GM19455 (cell line): Measurements from ENCODE around the gene MSI1.

Experiments
- ATAC-seq: cut with Tn5 transposase; IDR thresholded peaks from one replicate; pipeline ENCODE4 v1.9.1; 2021; ENCODE audit not compliant: unreplicated experiment

MSI1 gene

DNA sequence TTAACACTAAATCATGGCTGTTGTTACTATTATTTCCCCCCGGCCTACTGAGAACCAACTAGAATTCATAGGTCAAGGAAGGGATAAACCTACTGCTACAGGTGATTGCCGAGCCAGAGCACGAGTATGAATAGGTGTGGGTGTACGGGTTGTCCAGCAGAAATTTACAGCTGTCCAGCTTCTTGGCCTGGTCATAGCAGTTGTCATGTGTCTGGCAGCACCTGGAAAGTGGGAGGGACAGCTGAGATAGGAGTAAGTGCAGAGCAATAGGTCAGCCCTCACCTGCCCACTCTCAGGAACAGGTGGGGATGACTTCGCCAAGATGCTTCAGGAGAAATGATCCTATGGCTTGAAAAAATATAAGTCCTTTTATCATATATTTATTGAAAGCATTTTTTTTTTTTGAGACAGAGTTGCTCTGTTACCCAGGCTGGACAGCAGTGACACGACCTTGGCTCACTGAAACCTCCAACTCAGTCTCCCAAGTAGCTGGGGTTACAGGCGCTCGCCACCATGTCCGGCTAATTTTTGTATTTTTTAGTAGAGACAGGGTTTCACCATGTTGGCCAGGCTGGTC lies 44.0 kb downstream of the MSI1 start:
- ATAC-seq: no peak

DNA sequence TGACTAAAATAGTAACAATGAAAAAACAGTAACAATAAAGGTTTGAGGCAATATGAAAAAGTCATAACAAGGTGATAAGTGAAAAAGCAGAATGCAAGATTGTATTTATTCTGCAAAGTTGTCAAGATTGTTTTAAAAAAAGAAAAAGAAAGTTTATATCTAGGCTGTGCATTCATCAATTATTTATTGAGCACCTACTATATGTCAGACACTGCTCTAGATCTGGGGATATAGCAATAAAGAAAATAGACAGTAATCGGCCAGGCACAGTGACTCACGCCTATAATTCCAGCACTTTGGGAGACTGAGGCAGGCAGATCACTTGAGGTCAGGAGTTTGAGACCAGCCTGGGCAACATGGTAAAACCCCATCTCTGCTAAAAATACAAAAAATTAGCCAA lies 45.2 kb downstream of the MSI1 start:
- no peak for ATAC-seq

GRCh38 chr12:120321382-120322202 lies 47.4 kb downstream of the MSI1 start:
- ATAC-seq: no peak

- ATAC-seq: peak; percentile 97
These were observed 51.5 kb downstream of the MSI1 start for GRCh38 chr12:120317224-120318105.

DNA sequence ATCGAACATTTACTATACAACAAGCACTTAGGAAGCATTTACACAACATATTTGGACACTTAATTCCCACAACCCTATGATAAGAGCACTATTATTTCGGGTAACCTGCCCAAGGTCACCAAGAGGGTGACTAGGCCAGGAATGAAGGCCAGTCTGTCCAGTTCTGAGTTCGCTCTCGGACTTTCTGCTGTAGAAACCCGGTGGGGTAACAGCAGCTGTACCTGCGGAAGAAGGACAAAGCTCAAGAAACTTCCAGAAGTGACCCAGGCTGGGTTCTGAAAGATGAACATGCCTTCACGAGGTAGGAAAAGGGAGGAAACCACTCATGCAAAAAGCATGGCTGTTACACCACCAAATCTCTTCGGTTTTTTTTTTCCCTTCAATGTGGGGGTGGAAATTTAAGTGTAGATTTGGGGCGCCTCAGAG lies 52.2 kb downstream of the MSI1 start:
- ATAC-seq: no peak

DNA sequence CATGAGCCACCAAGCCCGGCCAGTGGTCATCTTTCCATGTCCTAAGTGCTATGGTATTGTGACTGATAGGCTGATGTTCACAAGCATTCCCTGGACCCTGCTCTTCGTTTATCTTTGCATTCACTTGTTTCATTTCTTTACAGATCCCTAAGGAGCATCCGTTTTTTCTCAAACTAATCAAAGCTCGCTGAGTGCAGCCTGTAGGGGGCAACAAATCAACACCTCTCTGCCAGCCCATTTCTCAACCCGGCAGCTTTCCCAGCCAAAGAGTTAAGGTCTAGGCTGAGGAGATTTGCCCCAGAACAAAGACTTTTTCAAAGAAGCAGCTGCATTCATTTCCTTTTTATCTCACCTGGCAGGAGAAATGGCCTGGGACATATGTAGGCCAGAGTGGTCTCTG lies 54.7 kb downstream of the MSI1 start:
- ATAC-seq: no peak

GRCh38 chr12:120301962-120302815 lies 66.8 kb downstream of the MSI1 start, which contains the start of gene SIRT4:
SIRT4 (plus strand) TSS chr12:120302321; CDS start chr12:120303562, 1,241 bp downstream.
- ATAC-seq: peak; percentile 92

GRCh38 chr12:120292661-120293531 lies 76.1 kb downstream of the MSI1 start, which contains the start of gene RNU4-1:
RNU4-1 (minus strand) TSS chr12:120293237.
- peak; percentile 59 for ATAC-seq

DNA sequence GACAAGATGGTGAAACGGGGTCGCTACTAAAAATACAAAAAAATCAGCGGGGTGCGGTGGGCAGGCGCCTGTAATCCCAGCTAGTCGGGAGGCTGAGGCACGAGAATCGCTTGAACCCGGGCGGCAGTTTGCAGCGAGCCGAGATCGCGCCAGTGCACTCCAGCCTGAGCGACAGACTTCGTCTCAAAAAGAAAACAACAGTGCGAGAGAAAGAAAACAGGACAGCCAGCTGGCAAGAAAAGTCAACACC lies 76.6 kb downstream of the MSI1 start:
- peak; percentile 16 for ATAC-seq
